Dermis microvascular lymphatic vessel endothelial cell (primary cell): ENCODE data around the gene RPS6KB2. TPM values are rescaled to one million over a fixed set of nuclear protein-coding genes. Genes with fewer than 3 reads are reported as not detected.

Experiments used
- DNase-seq, 2 donors: peaks; one replicate each; pipeline versions ENCODE4 v3.0.0 to v3.0.0-alpha.2; 2010; ENCODE audit warnings: low read depth in 2 of 2
- total RNA-seq: library from RNA; depleted of rRNA; stranded (reverse); fragments of >200 nt; gene quantifications from 2 replicates; pipeline ENCODE4 v1.2.1, GENCODE V29; 2014

The RPS6KB2 gene
- total RNA-seq, 1 donor from 2014 or later = 31.5 TPM

DNA sequence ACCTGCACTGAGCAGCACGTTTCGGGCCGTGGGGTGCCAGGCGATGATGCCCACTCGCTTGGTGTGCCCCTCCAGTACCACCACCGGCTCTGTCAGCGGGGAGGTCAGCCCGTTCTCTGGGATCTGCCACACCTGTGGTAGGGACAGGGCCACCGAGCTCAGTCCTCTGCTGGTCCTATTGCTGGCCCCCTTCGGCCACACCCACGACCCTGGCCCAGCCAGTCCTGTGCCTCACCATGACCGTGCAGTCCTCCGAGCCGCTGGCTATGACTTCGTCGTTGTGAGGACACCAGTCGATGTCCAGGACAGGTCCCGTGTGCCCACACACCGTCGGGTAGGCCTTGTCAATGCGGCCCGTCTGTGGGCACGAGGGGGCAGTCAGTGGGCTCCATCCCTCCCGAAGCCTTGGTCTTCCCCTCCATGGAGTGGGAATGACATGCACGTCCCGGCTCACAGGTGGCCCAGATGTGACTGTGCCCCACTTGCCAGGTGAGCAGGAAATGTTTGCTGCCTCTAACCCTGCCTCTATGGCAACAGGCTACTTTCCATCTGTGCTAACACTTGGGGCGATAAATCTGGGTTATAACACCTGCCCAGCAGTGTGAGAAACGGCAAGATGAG lies 13.5 kb downstream of the RPS6KB2 start:
- no peak for DNase-seq

DNA sequence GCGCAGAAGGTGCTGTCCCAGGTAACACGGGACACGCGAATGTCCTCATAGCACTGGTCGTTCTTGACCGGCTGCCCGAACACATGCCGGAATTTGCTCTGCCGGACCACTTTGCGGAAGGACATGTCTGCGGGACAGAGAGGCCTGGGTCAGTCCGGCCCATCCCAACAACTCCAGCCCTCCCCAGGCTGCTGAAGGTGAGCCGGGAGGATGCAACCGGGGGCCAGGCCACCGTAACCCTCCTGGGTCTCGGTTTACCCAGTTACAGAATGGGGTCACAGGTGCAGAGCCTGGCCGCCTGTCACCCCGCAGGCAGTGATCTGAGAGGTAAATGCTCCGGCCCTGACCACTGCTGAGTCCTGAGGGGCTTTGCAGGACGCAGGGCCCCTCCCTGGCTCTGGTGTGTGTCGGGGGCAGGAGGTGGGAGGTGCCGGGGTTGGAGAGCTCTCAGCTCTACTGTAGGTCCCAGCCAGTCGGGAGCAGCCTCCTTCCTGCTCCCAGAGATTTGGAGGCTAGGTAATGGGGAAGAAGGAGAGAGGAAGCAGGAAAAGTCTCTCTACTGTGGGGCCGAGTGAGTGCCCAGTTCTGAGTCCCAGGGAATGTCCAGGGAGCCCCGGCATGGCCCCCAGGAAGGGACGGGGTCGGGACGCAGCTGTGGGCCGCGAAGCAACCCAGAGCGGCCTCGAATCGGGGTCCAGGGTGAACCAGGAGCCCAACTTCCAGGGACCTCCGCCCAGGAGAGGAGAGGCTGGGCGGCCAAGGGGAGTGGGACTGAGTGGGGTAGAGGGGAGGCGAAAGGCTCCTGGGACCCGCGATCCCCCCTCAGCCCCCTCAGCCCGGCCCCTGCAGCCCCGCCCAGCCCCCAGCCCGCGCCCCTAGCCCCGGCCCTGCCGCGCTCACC lies 14.5 kb downstream of the RPS6KB2 start:
- DNase-seq = peak in 1 of 2 donors; percentile 22

DNA sequence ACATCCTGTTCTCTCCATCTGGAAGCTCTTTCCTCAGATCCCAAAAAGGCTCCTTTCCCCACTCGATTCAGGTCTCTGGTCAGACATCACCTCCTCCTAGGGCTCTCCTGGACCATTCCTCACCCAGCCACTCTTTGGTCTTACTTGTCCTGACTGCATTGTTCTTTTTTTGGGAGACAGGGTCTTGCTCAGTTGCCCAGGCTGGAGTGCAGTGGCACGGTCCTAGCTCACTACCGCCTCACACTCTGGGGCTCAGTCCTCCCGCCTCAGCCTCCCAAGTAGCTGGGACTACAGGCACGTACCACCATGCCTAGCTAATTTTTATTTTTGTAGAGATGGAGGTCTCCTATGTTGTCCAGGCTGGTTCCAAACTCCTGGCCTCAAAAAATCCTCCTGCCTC lies 17.2 kb downstream of the RPS6KB2 start:
- no peak for DNase-seq

DNA sequence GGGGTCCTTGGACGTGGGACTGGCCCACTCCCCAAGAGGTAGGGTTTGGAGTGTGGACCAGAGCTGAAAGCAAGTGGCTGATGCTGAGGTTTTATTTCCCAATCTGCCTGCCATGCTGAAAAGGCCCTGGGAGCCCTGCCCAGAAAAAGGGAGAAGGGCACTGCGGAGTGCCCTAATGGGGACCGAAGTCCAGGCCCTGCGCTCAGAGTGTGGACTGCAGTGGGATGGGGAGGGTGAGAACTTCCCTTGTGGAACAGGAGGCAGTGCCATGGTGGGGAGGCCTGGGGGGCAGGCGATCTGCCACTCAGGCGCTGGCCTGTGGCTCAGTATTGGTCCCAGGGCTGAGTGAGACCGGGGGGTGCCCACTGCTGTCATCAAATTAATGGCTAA lies 19.9 kb downstream of the RPS6KB2 start:
- DNase-seq = no peak

DNA sequence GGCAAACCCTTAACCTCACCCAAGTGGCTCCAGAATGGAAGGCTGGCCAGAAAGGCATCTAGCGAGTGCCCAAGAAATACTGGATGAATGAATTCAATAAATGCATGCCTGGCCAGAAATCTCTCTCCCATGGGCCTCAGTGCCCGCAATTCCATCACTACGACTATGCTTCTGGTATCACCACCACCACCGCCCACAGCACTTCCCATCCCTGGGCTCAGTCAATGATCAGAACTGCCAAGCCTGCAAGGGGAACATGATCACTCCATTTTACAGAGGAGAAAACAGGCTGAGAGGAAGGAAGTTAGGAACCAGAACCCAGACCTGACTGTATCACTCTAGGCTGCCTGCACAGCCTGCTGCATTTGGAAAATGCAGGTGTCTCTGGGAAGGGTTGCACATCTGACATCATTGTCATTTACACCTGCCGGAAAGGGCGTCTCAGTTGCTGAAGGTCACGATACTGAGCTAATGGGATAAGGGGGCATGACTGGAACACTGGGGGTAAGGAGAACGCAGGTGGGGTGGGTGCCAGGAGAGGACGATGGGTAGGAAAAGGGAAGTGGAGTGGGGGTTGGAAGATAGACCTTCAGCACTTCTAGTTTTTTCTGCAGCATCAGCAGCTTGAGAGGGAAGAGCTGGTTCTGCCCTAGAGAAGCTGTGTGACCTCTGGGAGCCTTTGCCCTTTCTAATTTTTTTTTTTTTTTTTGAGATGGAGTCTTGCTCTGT lies 21.0 kb downstream of the RPS6KB2 start:
- no peak for DNase-seq

DNA sequence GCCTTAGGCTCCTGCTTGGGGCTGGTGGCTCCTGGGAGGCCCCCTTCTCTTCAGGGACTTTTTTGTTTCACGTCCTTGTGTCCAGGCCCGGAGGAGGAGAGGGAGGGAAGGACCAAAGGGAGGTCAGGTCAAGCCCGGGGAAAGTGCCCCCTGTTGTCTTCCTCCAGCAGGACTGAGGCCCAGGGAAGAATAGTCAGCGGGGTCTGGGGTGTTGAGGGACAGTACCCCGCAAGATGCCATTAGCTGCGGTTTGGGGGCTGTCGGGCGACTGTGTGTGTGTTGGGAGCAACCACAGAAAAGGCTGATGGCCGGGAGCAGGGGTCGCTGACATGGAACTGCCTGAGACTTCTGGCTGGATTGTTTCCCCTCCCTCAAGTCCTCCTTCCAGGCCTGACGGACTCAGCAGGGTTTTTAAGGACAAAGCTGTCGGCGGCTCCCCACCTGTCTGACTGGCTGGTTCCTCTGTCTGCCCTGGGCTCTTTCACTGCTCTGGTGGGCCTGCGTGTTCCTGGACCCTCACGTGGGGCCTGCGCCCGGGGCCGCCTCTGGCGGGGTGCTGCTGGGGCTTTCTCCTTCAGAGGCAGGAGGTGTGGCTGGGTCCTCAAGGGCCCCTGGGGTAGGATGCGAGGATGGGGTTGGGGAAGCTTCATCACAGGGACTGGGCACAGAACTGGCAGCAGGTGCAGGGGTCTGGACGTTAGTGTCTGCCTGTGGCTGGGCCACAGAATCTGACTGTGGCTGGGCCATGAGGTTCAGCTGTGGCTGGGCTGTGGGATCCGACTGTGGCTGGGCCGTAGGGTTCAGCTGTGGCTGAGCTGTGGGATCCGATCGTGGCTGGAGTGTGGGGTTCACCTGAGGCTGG lies 22.7 kb downstream of the RPS6KB2 start:
- DNase-seq = no peak

DNA sequence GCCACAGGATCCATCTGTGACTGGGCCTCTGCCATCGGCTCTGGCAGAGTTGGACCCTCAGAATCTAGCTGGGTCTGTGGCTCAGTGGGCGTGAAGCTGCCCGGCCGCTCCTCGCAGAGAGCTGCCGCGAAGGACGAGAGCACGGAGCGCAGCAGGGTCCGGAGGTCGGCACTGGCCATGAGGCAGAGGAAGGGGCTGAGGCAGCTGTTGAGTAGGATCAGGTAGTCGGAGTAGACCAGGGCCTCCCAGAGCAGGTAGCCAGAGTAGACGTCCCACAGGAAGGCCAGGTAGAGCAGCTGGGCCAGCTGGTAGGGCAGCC lies 23.3 kb downstream of the RPS6KB2 start:
- DNase-seq = no peak

DNA sequence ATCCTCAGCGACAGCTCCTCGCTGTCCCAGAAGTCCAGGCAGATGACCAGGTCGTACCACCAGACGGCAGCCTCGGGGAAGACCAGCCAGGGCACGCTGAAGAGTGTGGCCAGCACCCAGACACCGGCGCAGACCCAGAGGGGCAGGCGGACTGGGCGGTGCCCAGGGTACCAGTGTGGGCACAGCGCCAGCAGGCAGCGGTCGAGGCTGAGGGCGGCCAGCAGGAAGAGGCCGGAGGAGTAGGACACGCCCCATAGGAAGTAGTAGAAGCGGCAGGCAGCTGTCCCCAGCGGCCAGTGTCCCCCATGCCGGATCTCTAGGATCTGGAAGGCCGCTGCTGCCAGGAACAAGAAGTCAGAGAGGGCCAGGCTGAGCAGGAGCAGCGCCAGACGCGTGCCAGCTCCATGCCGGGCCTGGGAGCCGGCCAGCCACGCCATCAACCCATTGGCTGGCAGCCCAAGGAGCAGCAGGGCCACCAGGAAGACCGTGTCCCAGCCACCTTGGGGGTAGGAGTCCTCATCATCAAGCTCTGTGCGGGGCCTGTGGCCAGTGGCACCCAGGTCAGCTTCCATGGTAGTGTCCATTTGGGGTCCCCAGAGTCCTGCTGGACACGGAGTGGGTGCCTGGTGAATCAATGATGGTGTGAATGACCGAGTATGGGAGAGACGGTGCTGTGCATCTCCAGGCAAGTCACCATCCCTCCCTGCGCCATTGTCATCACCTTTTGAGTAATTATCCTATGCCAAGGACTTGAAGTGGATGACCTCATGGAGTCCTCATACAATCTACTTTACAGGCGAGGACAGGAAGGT lies 24.1 kb downstream of the RPS6KB2 start, which contains the start of gene GPR152:
GPR152 (minus strand) TSS at position 589 of the 812 bp plus-strand sequence; CDS start at position 584, 5 bp downstream.
- peak in 1 of 2 donors; percentile 46 for DNase-seq

DNA sequence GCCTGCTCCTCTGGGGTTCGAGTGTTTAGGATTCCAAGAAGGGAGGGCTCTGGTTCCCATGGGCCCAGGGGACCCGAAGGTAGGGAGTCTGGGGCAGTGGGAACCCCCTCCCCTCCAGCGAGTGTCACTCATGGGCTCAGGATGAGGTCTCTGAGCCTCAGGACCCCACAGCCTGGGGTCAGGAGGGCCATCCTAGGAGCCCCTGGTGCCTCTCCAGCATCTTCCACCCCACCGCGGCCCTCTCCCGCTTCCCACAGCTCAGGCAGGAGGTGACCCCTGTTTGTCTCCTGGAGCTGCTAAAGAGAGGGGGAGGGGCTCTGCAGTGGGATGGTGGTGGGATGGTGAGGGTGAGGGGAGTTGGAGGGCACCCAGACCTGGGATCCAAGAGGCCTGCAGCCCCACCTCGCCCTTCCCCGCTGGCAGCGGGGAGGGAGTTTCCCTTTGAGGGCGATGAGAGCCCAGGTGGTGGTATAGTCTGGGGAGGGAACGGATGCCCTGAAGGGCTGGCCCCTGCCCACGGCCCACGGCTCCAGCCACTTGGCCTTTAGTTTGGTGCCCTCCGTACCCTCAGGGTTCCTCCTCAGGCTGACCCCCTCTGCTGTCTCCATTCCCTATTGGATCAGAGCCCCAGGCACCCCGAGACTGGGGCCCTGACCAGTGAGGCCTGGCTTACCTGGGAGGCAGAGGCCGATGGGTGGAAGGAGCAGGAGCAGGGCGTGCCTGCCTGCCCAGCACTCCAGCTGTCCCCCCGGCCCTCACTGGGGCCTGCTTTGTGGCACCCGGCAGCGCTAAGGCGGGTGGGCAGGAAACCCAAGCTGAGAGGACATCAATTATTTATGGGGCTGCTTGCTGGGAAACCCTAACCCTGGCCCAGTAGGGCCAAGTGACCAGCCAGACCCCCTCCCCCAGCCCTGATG lies 25.8 kb downstream of the RPS6KB2 start:
- DNase-seq = no peak

DNA sequence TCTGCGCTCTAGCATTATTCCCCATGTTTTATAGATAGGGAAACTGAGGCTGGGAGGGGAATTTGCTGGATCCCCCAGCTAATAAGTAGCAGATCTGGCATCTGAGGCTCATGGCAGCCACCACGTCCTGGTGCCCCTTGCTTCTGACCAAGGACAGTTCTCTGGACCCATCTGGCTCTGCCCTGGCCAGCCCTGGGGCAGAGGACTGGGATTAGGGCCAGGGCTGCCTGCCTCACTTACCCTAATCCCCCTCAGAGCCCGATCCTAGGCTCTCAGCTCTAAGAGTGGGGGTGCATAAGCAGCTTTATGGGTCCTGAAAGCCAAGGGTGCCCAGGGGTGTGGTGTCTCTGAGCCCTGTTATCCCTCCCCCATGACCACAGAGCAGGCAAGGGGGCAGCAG lies 26.8 kb downstream of the RPS6KB2 start, which contains the start of gene CABP4:
CABP4 (plus strand) TSS at position 301 of the 400 bp plus-strand sequence; CDS start at position 371, 70 bp downstream.
- DNase-seq = no peak

DNA sequence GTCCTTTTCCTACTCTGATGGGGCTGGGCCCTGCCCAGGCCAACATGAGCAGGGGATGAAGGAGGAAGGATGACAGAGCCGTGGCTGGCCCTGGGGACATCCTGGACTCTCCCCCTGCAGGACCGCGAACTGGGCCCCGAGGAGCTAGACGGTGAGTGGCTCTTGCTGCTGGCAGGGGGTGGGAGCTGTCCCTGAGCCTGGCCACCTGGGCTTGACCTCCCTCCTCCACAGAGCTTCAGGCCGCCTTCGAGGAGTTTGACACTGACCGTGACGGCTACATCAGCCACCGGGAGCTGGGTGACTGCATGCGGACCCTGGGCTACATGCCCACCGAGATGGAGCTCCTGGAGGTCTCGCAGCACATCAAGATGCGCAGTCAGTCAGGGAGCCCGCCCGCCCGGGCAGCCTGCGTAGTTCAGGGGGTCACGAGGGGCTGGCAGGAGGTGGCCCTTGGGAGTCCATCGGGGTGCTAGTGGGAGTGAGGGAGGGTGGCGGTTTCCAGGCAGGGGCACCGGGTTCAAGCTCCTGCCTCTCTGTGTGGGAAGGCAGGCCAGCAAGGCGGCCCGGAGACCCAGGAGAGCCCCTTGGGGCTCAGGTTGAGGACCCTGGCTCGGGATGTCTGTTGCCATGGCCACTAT lies 27.9 kb downstream of the RPS6KB2 start:
- no peak for DNase-seq

DNA sequence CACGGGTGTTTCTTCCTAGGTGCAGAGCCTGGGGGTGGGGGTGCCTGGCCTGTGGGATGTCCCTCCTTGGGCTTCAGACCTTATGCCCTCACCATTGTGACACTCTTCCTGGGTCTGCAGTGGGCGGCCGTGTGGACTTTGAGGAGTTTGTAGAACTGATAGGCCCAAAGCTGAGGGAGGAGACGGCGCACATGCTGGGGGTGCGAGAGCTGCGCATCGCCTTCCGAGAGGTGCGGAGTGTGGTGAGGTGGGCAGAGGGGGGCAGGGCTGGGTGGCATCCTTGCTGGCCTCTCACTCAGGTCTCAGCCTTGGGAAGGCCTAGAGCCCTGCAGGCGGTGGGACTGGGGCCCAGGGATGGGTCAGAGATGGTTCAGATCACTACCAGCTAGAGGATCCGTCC lies 29.2 kb downstream of the RPS6KB2 start:
- no peak for DNase-seq

DNA sequence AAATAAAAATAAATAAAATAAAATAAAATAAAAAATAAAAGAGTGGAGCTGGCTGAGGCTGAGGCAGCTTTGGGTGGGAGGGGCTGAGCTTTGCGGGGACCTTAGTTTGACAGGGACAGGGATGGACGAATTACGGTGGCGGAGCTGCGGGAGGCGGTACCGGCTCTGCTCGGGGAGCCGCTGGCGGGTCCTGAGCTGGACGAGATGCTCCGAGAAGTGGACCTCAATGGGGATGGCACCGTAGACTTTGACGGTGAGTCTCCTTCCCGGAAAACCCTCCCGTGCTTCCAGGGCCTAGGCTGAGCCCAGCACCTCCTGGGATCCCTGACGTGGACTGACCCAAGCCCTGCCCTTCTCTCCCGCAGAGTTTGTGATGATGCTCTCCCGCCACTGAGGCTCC lies 30.0 kb downstream of the RPS6KB2 start:
- DNase-seq = no peak

DNA sequence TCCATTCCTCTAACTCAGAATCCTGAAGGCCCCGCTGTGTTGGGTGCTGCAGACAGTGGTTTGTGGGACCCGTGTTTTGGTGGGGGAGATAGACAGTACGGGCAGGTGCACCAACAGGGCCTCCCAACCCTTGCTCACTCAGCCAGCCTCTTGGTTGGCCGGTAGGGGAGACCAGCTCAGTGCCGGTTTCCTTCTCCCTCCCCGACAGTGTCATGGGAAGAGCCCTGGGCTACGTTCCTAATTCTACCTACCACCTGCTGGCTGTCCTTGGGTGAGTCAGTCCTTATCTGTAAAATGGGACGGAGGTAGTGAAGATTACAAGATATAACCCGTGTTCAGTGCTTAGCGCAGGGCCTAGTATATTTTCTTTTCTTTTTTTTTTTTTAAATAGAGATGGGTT lies 34.9 kb downstream of the RPS6KB2 start:
- DNase-seq = no peak

DNA sequence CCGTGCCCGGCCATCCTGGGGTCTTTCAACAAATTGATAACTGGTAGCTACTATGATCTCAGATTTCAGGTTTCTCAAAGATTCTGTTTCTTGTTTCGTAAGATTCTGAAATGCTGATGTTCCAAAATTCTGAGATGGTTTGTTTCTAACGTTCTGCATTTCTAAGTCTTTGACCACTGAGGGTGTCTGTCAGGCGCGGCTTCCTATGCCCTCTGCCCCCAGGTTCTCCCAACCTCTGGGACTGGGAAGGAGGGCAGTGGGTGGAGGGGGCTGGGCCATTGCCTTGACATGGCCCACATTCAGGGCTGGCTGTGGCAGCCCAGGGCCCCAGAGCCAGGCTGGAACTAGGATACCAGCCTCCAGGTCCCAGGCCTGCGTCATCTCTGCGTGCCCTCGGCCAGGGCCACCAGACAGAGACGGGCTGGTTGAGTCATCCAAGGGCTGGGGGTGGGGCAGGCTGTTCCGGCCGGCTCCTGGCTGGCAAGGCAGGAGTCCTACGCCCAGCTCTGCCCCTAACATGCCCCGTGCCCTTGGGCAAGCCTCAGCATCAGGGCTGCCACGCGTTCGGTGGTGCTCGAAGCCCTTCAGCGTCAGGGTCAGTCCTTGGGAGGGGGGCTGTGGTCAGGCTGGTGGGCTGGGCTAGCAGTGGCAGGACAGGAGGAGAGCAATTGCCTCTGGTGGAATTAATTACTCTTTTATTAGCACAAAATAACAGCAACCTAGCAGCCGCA lies 35.6 kb downstream of the RPS6KB2 start:
- peak; percentile 37 to 72 for DNase-seq

DNA sequence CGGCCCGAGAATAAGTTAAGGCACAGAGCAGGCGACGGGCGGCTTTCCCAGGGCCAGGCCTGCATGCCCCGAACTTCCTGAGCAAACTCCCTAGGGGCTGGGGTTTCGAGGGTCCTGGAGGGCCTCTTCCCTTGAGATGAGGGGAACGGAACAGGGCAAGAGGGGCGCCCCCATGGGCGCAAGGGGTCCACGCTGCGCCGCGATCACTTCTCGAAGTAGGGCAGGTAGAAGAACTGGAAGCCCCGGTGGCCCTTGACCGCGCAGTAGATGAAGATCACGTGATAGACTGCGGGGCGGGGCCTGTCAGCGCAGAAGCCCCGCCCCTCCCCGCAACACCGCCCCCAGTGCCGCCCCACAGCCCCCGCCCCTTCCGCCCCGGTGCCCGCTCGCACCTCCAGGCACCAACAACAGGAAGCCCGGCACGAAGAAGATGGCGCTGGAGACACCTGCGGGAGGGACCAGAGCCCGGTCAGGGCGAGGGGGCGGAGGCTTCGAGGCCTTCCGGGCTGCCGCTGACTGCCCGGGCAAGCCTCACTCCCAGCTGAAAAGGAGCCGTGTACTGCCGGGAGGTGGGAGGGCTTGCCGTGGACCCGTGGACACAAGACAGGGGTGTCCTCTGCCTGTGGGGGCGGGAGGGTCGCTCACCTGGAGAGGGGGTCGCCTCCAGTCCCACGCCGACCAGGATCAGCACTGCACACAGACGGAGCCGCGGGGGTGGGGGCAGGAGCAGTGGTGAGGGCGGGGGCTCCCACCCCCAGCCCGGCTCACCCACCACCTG lies 36.3 kb downstream of the RPS6KB2 start:
- peak; percentile 55 to 86 for DNase-seq

DNA sequence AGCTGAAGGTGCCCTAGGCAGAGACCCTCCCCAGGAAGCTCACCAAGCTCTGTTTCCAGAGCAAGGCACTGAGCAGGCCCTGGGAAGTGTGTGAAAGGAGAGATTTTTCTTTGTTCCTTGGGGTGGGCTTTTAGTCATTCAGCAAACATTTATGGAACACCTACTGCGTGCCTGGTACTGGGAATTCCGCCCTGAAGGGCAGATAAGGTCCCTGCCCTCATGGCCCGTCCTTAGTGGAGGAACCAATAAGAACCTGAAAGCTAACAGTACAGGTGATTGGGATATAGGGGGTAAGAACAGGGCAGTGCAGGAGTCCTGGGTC lies 36.9 kb downstream of the RPS6KB2 start:
- DNase-seq = no peak
